ENCODE measurements around the gene SLX4IP.

The SLX4IP gene

DNA sequence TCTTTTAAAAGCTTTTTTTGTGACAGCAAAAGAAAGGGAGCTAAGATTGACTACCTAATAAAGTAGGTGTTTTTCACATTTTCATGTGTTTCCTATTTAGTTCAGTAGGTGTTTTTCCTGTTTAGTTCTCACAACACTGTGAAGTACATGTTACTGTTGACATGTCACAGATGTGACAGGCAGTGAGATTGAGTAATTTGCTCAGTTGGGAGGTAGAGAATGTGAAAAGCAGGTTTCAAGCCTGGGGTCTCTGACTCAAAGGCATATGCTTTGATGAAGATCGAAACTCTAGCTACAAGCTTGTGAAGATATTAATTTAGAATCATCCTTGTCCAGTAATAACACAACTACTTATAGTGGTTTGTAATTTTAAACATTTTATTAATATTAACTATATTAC, 43.1 kb downstream of the SLX4IP start:
- peaks cover 7% of the 10 kb centered on the region; the same call in 1 of the 2 replicates for H3K4me1 ChIP-seq (ENCODE audit: control insufficient read depth, insufficient read depth, low read length)
- TF ChIP-seq ZNF791 (tag by site-specific recombination; IDR thresholded peaks at IDR 0.05), result no peak
- ChIA-PET POLR2A (interaction anchor here (0.9 kb wide), 1 partner anchor 44 kb away, joined by 3 read pairs; no protein-coding TSS in a partner anchor), CTCF (interaction anchor here (0.6 kb wide), 2 partner anchors 17 to 1078 kb away, joined by 3 read pairs; no protein-coding TSS in a partner anchor)
- no peaks in the 10 kb centered on the region for H3K9me3 ChIP-seq (ENCODE audit: control insufficient read depth, insufficient read depth, low read depth, low read length)
- no peak overlapping the region for H3K4me3 ChIP-seq (ENCODE audit: low read depth, low read length)
- H3K36me3 ChIP-seq (ENCODE audit: control insufficient read depth in 2 of 2, insufficient read depth in 1 of 2, low read length in 2 of 2), result no peaks in the 10 kb centered on the region
- no peak overlapping the region for H3K27ac ChIP-seq (ENCODE audit: extremely low read depth, low read depth, low read length)

DNA sequence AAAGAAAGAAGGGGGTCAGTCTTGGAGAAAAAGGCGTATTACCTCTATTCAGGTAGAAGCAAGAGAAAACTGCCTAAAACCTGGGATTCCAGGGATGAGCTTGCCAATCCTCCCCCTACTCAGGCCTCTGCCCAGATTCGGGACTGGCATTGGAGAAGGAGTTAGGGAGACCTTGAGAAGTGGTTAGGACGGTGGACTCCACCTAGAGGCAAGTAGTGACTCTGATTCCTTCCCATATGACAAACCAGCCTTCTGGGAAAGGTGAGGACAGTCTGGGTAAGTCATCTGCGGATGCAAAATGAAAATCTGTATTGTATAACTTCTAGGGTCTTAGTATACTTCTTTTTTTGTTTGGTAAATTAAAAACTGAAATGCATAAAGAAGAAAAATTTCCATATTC, 43.8 kb downstream of the SLX4IP start:
- ChIA-PET POLR2A (no interaction called here), CTCF (no interaction called here)
- Histone ChIP-seq H3K36me3 (ENCODE audit: control insufficient read depth in 2 of 2, insufficient read depth in 1 of 2, low read length in 2 of 2) (no peaks in the 10 kb centered on the region), H3K4me1 (ENCODE audit: control insufficient read depth, insufficient read depth, low read length) (peaks cover 8% of the 10 kb centered on the region; the same call in 1 of the 2 replicates), H3K27ac (ENCODE audit: extremely low read depth, low read depth, low read length) (no peak overlapping the region), H3K9me3 (ENCODE audit: control insufficient read depth, insufficient read depth, low read depth, low read length) (no peaks in the 10 kb centered on the region), H3K4me3 (ENCODE audit: low read depth, low read length) (no peak overlapping the region)
- TF ChIP-seq, protein P1, sequence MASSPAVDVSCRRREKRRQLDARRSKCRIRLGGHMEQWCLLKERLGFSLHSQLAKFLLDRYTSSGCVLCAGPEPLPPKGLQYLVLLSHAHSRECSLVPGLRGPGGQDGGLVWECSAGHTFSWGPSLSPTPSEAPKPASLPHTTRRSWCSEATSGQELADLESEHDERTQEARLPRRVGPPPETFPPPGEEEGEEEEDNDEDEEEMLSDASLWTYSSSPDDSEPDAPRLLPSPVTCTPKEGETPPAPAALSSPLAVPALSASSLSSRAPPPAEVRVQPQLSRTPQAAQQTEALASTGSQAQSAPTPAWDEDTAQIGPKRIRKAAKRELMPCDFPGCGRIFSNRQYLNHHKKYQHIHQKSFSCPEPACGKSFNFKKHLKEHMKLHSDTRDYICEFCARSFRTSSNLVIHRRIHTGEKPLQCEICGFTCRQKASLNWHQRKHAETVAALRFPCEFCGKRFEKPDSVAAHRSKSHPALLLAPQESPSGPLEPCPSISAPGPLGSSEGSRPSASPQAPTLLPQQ (tag by site-specific recombination; IDR thresholded peaks at IDR 0.05), result no peak
- no peak for TF ChIP-seq ZNF658 (tag by site-specific recombination; IDR thresholded peaks at IDR 0.05)
- TF ChIP-seq ZNF791 (tag by site-specific recombination; IDR thresholded peaks at IDR 0.05), result no peak
- TF ChIP-seq, protein P2, sequence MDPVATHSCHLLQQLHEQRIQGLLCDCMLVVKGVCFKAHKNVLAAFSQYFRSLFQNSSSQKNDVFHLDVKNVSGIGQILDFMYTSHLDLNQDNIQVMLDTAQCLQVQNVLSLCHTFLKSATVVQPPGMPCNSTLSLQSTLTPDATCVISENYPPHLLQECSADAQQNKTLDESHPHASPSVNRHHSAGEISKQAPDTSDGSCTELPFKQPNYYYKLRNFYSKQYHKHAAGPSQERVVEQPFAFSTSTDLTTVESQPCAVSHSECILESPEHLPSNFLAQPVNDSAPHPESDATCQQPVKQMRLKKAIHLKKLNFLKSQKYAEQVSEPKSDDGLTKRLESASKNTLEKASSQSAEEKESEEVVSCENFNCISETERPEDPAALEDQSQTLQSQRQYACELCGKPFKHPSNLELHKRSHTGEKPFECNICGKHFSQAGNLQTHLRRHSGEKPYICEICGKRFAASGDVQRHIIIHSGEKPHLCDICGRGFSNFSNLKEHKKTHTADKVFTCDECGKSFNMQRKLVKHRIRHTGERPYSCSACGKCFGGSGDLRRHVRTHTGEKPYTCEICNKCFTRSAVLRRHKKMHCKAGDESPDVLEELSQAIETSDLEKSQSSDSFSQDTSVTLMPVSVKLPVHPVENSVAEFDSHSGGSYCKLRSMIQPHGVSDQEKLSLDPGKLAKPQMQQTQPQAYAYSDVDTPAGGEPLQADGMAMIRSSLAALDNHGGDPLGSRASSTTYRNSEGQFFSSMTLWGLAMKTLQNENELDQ (tag by site-specific recombination; IDR thresholded peaks at IDR 0.05; ENCODE audit: low read depth), result no peak
- TF ChIP-seq ZNF155 (tag by site-specific recombination; IDR thresholded peaks at IDR 0.05), result no peak
- TF ChIP-seq ZNF174 (tag by site-specific recombination; IDR thresholded peaks at IDR 0.05), result no peak
- TF ChIP-seq, protein P3, sequence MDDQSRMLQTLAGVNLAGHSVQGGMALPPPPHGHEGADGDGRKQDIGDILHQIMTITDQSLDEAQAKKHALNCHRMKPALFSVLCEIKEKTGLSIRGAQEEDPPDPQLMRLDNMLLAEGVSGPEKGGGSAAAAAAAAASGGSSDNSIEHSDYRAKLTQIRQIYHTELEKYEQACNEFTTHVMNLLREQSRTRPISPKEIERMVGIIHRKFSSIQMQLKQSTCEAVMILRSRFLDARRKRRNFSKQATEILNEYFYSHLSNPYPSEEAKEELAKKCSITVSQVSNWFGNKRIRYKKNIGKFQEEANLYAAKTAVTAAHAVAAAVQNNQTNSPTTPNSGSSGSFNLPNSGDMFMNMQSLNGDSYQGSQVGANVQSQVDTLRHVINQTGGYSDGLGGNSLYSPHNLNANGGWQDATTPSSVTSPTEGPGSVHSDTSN (CRISPR knock-in tag; IDR thresholded peaks at IDR 0.05), result no peak
- no peak for TF ChIP-seq ZNF140 (tag by site-specific recombination; IDR thresholded peaks at IDR 0.05)
- TF ChIP-seq ZNF596 (tag by site-specific recombination; IDR thresholded peaks at IDR 0.05), result no peak
- TF ChIP-seq ZNF621 (tag by site-specific recombination; IDR thresholded peaks at IDR 0.05), result no peak
- TF ChIP-seq, protein P4, sequence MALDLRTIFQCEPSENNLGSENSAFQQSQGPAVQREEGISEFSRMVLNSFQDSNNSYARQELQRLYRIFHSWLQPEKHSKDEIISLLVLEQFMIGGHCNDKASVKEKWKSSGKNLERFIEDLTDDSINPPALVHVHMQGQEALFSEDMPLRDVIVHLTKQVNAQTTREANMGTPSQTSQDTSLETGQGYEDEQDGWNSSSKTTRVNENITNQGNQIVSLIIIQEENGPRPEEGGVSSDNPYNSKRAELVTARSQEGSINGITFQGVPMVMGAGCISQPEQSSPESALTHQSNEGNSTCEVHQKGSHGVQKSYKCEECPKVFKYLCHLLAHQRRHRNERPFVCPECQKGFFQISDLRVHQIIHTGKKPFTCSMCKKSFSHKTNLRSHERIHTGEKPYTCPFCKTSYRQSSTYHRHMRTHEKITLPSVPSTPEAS (tag by site-specific recombination; IDR thresholded peaks at IDR 0.05), result no peak
- TF ChIP-seq BCL11A (tag by site-specific recombination; IDR thresholded peaks at IDR 0.05; ENCODE audit: low read depth), result no peak
- no peak for TF ChIP-seq GLI2 (tag by site-specific recombination; IDR thresholded peaks at IDR 0.05; ENCODE audit: borderline replicate concordance, low read depth)
- no peak for TF ChIP-seq PRDM1 (tag by site-specific recombination; IDR thresholded peaks at IDR 0.05)
- no peak for TF ChIP-seq ZNF664 (tag by site-specific recombination; IDR thresholded peaks at IDR 0.05)
- TF ChIP-seq, protein P5, sequence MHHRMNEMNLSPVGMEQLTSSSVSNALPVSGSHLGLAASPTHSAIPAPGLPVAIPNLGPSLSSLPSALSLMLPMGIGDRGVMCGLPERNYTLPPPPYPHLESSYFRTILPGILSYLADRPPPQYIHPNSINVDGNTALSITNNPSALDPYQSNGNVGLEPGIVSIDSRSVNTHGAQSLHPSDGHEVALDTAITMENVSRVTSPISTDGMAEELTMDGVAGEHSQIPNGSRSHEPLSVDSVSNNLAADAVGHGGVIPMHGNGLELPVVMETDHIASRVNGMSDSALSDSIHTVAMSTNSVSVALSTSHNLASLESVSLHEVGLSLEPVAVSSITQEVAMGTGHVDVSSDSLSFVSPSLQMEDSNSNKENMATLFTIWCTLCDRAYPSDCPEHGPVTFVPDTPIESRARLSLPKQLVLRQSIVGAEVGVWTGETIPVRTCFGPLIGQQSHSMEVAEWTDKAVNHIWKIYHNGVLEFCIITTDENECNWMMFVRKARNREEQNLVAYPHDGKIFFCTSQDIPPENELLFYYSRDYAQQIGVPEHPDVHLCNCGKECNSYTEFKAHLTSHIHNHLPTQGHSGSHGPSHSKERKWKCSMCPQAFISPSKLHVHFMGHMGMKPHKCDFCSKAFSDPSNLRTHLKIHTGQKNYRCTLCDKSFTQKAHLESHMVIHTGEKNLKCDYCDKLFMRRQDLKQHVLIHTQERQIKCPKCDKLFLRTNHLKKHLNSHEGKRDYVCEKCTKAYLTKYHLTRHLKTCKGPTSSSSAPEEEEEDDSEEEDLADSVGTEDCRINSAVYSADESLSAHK (tag by site-specific recombination; IDR thresholded peaks at IDR 0.05), result no peak
- TF ChIP-seq OVOL3 (tag by site-specific recombination; IDR thresholded peaks at IDR 0.05), result no peak
- TF ChIP-seq, protein P6, sequence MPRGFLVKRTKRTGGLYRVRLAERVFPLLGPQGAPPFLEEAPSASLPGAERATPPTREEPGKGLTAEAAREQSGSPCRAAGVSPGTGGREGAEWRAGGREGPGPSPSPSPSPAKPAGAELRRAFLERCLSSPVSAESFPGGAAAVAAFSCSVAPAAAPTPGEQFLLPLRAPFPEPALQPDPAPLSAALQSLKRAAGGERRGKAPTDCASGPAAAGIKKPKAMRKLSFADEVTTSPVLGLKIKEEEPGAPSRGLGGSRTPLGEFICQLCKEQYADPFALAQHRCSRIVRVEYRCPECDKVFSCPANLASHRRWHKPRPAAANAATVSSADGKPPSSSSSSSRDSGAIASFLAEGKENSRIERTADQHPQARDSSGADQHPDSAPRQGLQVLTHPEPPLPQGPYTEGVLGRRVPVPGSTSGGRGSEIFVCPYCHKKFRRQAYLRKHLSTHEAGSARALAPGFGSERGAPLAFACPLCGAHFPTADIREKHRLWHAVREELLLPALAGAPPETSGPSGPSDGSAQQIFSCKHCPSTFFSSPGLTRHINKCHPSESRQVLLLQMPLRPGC (tag by site-specific recombination; IDR thresholded peaks at IDR 0.05), result no peak
- no peak for TF ChIP-seq ZNF629 (tag by site-specific recombination; IDR thresholded peaks at IDR 0.05)
- no peak for TF ChIP-seq HOXD13 (CRISPR knock-in tag; IDR thresholded peaks at IDR 0.05; ENCODE audit: borderline replicate concordance)

Measured in HEK293 (cell line).